GM19025 (cell line): ENCODE data around the gene DOCK4.

Experiments used
- ATAC-seq: cut with Tn5 transposase; IDR thresholded peaks from one replicate; pipeline ENCODE4 v1.9.1; 2021; ENCODE audit warnings: mild to moderate bottlenecking, low read depth, moderate library complexity; ENCODE audit not compliant: unreplicated experiment

Gene DOCK4

GRCh38 chr7:112063974-112064373 is 142.2 kb downstream of the DOCK4 start:
- ATAC-seq, result no peak

GRCh38 chr7:112061051-112061450 is 145.1 kb downstream of the DOCK4 start:
- ATAC-seq, result no peak

DNA sequence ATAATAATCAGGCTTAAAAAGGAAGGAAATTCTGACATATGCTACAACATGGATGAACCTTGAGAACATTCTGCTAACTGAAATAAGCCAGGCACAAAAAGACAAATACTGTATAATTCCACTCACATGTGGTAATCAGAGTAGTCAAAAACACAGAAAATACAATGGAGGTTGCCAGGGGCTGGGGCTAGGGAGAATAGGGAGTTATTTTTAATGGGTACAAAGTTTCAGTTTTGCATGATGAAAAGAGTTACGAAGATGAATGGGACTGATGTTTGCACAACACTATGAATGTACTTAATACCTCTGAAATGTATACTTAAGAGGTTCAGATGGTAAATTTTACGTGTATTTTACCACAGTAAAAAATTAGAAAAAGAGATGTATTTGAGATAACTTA is 145.6 kb downstream of the DOCK4 start:
- no peak for ATAC-seq

DNA sequence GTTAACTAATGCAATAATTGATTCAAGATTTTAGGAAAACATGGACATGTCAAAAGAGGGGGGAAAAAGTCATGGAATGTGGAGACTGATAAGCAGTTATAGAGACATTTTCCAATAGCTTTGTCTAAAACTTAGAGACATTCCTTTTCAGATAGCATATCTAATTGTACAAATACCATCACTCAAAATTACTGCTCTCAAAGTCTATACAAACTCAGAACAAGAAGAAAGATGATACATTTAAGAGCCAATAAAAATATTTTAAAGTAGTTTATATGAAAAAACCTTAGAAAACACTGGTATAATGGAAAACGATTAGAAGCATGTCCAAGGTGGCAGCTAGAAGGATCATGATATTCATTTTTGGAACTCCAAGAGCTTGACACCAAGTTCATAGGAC is 146.5 kb downstream of the DOCK4 start:
- no peak for ATAC-seq

- ATAC-seq, result no peak
These were observed 147.5 kb downstream of the DOCK4 start for GRCh38 chr7:112058686-112059085.

DNA sequence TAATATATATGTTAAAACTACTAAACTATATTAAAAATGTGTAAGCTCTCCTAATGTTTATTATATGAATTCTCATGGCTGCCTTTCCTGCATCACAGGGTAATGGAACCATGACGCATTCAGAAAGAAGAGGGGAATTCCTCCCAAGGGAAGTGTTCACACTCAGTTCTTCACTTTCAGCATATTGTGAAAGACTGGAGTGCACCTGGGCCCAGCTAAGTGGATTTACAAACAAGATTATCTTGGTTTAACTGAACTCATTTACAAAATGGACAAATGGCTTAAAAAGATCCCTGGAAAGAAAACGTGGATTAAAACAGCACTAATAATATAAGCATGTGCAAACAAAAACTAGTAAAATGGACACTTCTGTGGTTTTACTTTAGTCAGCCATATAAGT is 149.8 kb downstream of the DOCK4 start:
- peak; percentile 80 for ATAC-seq

DNA sequence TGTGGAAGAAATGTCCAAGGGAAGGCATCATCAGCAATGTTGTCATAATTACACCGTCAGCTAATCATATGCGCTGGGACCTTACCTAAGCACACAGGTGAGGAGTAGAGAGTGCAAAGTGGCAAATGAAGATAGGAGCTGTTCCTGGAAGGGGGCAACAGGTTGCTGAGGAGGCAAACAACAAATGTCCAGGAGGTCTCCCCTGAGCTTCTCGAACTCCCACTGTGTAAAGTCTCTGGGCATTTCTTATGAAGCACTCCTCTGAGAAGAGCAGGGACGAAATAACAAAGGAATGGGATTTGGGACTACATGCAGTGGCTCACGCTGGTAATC is 152.5 kb downstream of the DOCK4 start:
- no peak for ATAC-seq

DNA sequence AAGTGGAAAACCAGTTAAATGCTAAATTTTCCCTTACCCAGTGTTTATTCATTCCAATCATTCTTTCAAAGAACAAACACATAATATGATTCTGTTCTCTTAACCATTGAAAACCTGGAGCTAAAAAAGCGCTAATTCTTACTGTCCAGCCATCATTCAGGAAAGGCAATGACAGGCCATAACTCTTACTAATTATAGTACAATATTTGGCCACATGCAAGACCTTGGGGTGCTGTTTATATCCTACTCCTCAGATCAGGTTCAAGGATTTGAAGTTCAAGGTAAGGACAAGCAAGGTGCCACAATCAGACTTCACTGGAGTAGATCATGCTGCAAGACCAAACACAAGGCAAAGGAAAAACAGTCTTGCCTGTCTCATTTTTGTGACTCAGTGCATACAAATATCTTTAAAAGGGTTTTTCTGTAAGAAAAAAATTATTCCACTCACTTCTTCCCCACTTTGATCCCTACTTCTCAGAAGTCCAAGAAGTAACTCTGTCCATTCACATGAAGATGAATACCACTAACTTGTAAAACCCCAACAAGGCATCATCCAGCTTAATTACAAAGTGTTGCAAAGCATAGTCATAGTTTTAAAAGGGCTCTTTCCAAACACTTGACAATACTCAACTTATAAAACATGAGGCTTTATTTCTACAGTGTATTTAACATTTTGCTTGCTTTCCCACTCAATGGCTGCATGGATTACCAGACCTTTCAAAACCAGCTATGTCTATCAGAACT is 153.0 kb downstream of the DOCK4 start:
- ATAC-seq, result no peak

GRCh38 chr7:112052498-112052897 is 153.7 kb downstream of the DOCK4 start:
- no peak for ATAC-seq

GRCh38 chr7:112050250-112050881 is 155.8 kb downstream of the DOCK4 start:
- no peak for ATAC-seq

DNA sequence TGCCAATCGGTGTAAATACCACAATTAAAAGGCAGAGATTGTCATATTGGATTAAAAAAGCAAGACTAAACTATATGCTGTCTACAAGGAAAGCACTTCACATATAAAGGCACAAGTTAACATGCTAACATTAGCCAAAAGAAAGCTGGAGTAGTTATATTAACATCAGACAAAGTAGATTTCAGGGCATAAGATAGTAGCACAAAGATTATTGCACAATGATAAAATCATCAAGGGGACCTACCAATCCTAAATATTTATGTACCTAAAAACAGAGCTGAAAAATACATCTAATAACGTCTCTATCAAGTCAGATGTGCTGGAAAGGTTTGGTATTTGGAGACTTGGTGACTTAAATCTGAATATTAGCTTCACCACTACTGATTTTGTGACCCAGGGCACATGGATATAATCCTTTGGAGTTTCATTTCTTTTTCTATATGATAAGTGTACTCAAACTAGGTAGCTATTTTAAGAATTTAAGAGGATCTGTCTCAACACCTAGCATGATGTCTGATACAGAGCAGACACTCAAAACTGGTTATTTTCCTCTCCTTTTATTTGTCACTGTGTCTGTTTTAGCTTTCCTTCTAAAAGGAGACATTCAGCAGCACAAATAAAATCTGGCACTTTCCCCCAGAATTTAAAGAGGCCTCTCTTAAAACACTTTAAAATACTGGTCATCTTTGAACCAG is 156.5 kb downstream of the DOCK4 start:
- no peak for ATAC-seq

- ATAC-seq, result no peak
These were observed 158.8 kb downstream of the DOCK4 start for GRCh38 chr7:112047421-112047820.

DNA sequence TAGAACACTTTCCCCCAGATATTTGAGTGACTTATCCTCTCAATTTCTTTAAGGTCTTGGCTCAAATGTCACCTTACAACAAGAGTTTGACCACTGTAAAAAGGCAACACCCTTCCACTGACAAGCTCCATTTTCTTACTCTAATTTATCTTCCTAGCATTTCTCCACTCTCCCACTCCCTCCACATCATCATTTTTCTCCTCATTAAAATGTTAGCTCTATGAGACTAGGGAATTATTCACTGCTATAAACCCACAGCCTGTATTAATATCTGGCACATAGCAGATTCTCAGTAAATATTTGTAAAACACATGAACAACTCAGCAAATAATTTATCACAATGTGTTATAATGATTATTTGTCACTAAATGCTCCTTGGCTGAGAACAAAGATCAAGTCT is 161.0 kb downstream of the DOCK4 start:
- ATAC-seq, result no peak

DNA sequence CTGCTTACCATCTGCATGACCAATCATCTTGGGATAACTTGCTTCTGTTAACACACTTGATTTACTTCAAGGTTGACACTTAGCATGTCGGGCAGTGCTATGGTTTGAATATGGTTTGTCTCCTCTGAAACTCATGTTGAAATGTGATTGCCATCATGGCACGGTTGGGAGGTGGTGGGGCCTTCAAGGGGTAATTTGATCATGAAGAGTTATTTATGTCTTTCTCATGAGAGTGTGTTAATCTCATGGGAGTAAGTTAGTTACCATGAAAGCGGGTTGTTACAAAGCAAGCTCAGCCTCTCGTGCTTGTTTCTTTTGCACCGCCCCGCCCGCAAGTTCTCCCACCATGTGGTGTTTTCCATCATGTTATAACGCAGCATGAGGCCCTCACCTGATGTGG is 163.6 kb downstream of the DOCK4 start:
- ATAC-seq, result no peak

- ATAC-seq, result no peak
These were observed 167.8 kb downstream of the DOCK4 start for GRCh38 chr7:112038353-112038752.

- no peak for ATAC-seq
These were observed 170.1 kb downstream of the DOCK4 start for GRCh38 chr7:112036071-112036470.

- no peak for ATAC-seq
These were observed 174.5 kb downstream of the DOCK4 start for GRCh38 chr7:112031689-112032088.

DNA sequence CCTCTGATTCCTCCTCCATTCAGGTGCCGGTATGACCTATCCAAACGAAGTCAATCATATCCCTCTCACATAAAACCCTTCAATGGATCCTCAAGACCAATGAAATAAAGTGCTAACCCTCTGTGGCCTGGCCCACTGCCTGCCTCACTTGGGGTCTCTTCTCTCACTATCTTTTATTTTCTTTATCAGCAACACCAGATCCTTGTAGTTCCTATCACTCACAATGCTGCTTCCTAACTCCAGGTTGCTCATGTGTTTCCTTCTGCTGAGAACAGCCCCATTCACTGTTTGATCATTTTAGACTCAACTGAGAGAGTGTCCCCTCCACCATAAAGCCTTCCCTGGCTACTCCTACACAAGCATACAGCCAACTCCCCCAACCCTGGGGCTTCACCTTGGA is 180.6 kb downstream of the DOCK4 start:
- ATAC-seq, result no peak

DNA sequence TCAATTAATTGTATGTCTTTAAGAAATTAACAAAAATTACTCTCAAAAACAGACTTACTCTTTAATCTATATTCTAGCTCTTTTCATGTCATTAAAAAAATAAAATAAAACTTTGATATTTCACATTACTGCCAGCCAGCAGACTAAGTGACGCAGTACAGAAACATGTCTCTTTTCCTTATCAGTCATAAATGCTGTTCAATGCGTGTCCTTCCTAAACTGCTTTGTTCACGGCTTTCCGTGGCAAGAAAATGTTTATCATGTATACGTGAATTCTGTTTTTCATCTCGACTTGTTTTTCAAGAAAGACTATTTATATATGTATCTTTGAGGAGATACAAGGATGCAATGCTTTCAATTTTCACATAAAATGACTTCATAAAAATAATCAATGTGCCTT is 182.4 kb downstream of the DOCK4 start:
- no peak for ATAC-seq

GRCh38 chr7:112023282-112023681 is 182.9 kb downstream of the DOCK4 start:
- ATAC-seq, result no peak

- ATAC-seq, result no peak
These were observed 184.1 kb downstream of the DOCK4 start for GRCh38 chr7:112022128-112022527.
